Psoas muscle (tissue), 8 donors: ENCODE measurements around the gene NUCKS1. TPM values are rescaled to one million over a fixed set of nuclear protein-coding genes. Genes with fewer than 3 reads are reported as not detected.
"Not testable (repeated sequence)": the region's sequence is repeated elsewhere in the genome, so short reads cannot be mapped to it uniquely, and the experiment has no call there.

Source experiments
- ATAC-seq, 4 donors: fragments of 200-7000 bp; cut with Tn5 transposase; one replicate each; pipeline ENCODE4 v1.9.1; 2020; ENCODE audit warnings: moderate library complexity in 3 of 4, mild to moderate bottlenecking in 2 of 4
- DNase-seq, 2 donors: peaks; one replicate each; pipeline ENCODE4 v3.0.0-alpha.2; 2020
- H3K27ac ChIP-seq: fragments of 200-600 bp; one replicate; pipeline ENCODE4 v1.8.0; 2022
- H3K27me3 ChIP-seq, 3 donors: fragments of 200-600 bp in 1 of 3; one replicate each; pipeline versions ENCODE4 v1.6.1 to v1.8.0; 2013 to 2022; ENCODE audit warnings: low read length in 2 of 3, mild to moderate bottlenecking in 2 of 3, moderate library complexity in 1 of 3; ENCODE audit not compliant: insufficient read depth in 3 of 3
- H3K36me3 ChIP-seq, 2 donors: fragments of 200-600 bp in 1 of 2; one replicate each; pipeline versions ENCODE4 v1.6.1 to v1.8.0; 2013 to 2022; ENCODE audit warnings: low read depth in 1 of 2, mild to moderate bottlenecking in 1 of 2, moderate library complexity in 1 of 2; ENCODE audit not compliant: insufficient read depth in 1 of 2
- H3K4me1 ChIP-seq: fragments of 200-600 bp; one replicate; pipeline ENCODE4 v1.8.0; 2022
- H3K4me3 ChIP-seq: fragments of 200-600 bp; one replicate; pipeline ENCODE4 v1.8.0; 2022; ENCODE audit warnings: mild to moderate bottlenecking
- H3K9me3 ChIP-seq: fragments of 200-600 bp; one replicate; pipeline ENCODE4 v1.8.0; 2022
- WGBS, 3 donors: extraction: QIAGEN DNeasy Blood & Tissue Kit; methylation state at CpG; one replicate each; pipeline versions ENCODE4 v1.1.6 to v1.1.7; 2013; 5-methylcytosine and 5-hydroxymethylcytosine counted together
- intact Hi-C, 2 donors: fragments of 100-400 bp; cut with DNase I; formaldehyde crosslinking; loops; one replicate each; pipeline versions ENCODE4 v1.11.0 to v1.14.2; 2022
- polyA plus RNA-seq, 3 donors: library from polyadenylated mRNA; stranded (reverse); fragments of 200-250 nt; gene quantifications; one replicate each; pipeline ENCODE4 v1.2.3, GENCODE V29; 2013
- total RNA-seq, 4 donors: library from RNA; stranded (reverse); fragmentation: NEBNext Ultra II Directional in 2 of 4; extraction: Animal tissue kit (Norgen Biotek cat#: 25700) in 2 of 4; gene quantifications; one replicate each; pipeline versions ENCODE4 v1.2.1 to v1.2.4, GENCODE V29; 2021 to 2023
- TF ChIP-seq, protein P1 (sequence below): fragments of 200-600 bp; IDR thresholded peaks from one replicate; pipeline ENCODE4 v1.8.0; 2022; ENCODE audit warnings: antibody characterized with exemption
- donor health status: healthy with polysubstance abuse.
- donor health status: DM: no; HTN: no; CAD: no; lungs with moderate emphysema.
- donor health status: Bipolar disorder and iron deficiency.
- donor health status: healthy.
- donor health status: DM: yes; HTN: yes; CAD: no.
- donor health status: DM: no; HTN: no; CAD: no.
- donor health status: DM: no; HTN: no; CAD: no.
- donor health status: DM: yes; HTN: yes; CAD: no.

Gene NUCKS1
- total and polyA plus RNA-seq, 7 donors: 28.3 to 174 (median 140) TPM

DNA sequence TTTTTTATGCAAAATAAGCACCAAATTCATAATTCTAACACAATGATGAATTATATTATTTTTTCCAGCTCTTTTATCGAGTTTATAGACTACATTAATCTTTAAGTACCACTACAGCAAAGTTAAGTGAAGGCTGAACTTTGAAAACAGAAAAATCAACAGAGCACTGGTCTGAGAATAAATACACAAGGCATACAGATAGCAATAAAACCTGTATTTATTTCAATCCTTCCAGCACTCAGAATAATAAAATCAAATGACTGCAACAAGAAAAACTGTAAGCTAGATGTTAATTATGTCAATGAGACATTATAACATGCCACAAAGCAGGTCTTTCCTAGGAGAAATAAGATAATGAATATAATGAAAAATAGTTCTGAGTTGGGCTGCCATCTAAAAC lies 24.5 kb downstream of the NUCKS1 start:
- intact Hi-C loops: no loop called here
- no peaks in the 10 kb centered on the region for H3K9me3 ChIP-seq
- WGBS, 3 donors: 95 to 98% (median 97%) methylated on average over 1 of the region's 1 CpG
- TF ChIP-seq, protein P1, sequence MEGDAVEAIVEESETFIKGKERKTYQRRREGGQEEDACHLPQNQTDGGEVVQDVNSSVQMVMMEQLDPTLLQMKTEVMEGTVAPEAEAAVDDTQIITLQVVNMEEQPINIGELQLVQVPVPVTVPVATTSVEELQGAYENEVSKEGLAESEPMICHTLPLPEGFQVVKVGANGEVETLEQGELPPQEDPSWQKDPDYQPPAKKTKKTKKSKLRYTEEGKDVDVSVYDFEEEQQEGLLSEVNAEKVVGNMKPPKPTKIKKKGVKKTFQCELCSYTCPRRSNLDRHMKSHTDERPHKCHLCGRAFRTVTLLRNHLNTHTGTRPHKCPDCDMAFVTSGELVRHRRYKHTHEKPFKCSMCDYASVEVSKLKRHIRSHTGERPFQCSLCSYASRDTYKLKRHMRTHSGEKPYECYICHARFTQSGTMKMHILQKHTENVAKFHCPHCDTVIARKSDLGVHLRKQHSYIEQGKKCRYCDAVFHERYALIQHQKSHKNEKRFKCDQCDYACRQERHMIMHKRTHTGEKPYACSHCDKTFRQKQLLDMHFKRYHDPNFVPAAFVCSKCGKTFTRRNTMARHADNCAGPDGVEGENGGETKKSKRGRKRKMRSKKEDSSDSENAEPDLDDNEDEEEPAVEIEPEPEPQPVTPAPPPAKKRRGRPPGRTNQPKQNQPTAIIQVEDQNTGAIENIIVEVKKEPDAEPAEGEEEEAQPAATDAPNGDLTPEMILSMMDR: no peak
- DNase-seq (no peak), ATAC-seq (no peak)
- H3K4me3 ChIP-seq: no peak overlapping the region
- H3K27ac ChIP-seq: no peak overlapping the region
- peaks cover 0 to 87% of the 10 kb centered on the region in 2 donors for H3K36me3 ChIP-seq
- H3K27me3 ChIP-seq: no peaks in the 10 kb centered on the region
- peaks cover 3% of the 10 kb centered on the region for H3K4me1 ChIP-seq

DNA sequence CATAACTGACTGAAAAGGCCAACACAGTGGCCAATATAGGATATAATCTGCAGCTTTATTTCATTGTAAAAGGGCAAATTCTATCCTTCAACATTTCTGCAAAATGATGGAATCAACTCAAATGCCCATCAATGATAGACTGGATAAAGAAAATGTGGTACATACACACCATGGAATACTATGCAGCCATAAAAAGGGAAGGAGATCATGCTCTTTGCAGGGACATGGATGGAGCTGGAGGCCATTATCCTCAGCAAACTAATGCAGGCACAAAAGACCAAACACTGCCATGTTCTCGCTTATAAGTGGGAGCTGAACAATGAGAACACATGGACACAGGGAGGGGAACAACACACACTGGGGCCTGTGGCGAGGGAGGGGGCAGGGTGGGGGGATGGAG lies 29.2 kb downstream of the NUCKS1 start:
- H3K4me3 ChIP-seq, intact Hi-C loops, H3K27ac ChIP-seq, ATAC-seq, H3K27me3 ChIP-seq, H3K4me1 ChIP-seq, DNase-seq, H3K9me3 ChIP-seq: not testable (repeated sequence)
- H3K36me3 ChIP-seq: peaks cover 8 to 99% of the 10 kb centered on the region in 2 donors
- WGBS, 3 donors: 98 to 100% (median 99%) methylated on average over 2 of the region's 2 CpGs

DNA sequence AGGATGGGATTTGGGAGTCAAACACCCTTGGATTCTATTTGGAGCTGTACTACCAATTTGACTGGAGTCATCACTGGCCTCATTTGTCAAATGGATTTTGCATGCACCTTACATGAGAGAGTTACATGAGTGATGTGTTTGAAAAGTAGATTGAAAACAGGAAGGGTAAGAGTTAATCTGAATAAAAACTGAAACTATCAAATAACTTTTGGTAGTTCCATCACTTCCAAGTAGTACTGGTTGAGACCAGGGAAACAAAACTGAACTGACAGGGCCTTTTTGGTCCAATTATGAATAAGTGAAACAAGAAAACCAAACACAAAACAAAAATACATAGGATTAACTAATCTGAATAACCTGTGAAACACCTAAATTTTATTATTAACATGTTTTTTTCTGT lies 30.2 kb downstream of the NUCKS1 start:
- intact Hi-C loops: no loop called here

DNA sequence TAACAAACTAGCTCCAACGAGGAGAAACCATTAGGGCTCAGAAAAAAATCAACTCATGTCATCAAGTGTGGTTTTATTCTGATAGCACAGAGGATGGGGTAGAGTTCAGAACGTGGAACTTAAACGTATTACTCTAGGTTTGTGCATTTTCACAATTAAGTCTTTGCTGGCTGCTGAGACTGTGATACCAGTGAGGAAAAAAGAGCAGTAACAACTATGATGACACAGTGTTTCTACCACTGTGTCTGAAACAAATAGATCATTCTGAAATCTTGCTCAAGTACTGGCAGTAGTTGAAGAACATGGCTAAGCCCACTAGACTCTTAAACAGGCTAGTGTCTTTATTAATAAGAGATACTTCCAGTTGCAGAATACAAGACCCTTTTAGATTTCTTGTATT lies 31.0 kb downstream of the NUCKS1 start:
- DNase-seq: no peak
- Histone ChIP-seq H3K4me3 (no peak overlapping the region), H3K9me3 (no peaks in the 10 kb centered on the region), H3K36me3 (peaks cover 8 to 91% of the 10 kb centered on the region in 2 donors), H3K4me1 (no peaks in the 10 kb centered on the region), H3K27ac (no peak overlapping the region), H3K27me3 (no peaks in the 10 kb centered on the region)
- 68 to 82% (median 76%) methylated on average over 3 of the region's 3 CpGs for WGBS, 3 donors
- TF ChIP-seq, protein P1: no peak
- intact Hi-C loops: no loop called here
- no peak for ATAC-seq

More for the DNA sequence above, 30.2 kb downstream of the NUCKS1 start:
- H3K36me3 ChIP-seq: peaks cover 8 to 98% of the 10 kb centered on the region in 2 donors
- ATAC-seq (no peak), DNase-seq (no peak)
- no peaks in the 10 kb centered on the region for H3K4me1 ChIP-seq
- TF ChIP-seq, protein P1: no peak
- no peak overlapping the region for H3K27ac ChIP-seq
- H3K4me3 ChIP-seq: no peak overlapping the region
- no peaks in the 10 kb centered on the region for H3K9me3 ChIP-seq
- no peaks in the 10 kb centered on the region for H3K27me3 ChIP-seq

DNA sequence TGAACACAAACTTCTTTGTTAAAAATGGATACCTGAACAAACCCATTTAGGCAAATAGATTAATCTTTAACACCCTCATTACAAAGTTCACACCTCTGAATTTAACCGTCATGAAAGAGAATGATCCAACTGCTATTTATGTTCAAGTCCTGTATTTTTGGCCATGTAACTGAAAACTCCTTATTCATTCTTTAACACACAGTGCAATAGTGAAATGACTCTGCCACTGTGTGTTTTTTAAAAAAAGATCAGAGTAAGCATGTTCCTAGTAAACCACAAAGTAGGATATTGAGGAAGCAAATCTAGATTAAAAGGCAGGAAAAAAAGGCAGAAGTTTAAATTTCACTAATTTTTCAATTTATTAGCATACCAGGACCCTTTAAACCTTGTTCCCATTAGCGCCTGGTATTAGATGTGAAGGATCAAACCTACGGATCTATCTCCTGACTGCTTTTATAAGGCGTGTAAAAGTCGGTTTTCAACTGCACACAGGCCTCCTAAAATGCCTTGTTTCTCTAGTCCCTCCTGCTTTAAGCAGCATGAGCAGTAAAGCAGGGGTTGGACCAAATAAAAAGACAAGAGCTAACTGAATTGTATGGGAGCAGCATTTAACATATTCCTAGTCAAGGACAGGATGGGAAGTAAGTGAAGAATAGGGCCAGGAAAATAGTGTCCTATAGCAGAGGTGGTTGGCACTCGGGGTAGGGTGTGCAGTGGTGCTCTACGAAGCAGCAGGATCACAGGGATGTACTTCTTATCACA lies 33.4 kb downstream of the NUCKS1 start:
- H3K4me3 ChIP-seq: no peak overlapping the region
- peaks cover 8 to 71% of the 10 kb centered on the region in 2 donors for H3K36me3 ChIP-seq
- no peaks in the 10 kb centered on the region for H3K4me1 ChIP-seq
- DNase-seq (no peak), ATAC-seq (no peak)
- H3K27me3 ChIP-seq: no peaks in the 10 kb centered on the region
- intact Hi-C loops: no loop called here
- no peak overlapping the region for H3K27ac ChIP-seq
- no peaks in the 10 kb centered on the region for H3K9me3 ChIP-seq
- WGBS, 3 donors: 84 to 87% (median 84%) methylated on average over 7 of the region's 7 CpGs
- TF ChIP-seq, protein P1: no peak
